Measurements from ENCODE around the gene SYNPO2.
"Not testable (repeated sequence)": the region's sequence is repeated elsewhere in the genome, so short reads cannot be mapped to it uniquely, and the experiment has no call there.

The SYNPO2 gene

DNA sequence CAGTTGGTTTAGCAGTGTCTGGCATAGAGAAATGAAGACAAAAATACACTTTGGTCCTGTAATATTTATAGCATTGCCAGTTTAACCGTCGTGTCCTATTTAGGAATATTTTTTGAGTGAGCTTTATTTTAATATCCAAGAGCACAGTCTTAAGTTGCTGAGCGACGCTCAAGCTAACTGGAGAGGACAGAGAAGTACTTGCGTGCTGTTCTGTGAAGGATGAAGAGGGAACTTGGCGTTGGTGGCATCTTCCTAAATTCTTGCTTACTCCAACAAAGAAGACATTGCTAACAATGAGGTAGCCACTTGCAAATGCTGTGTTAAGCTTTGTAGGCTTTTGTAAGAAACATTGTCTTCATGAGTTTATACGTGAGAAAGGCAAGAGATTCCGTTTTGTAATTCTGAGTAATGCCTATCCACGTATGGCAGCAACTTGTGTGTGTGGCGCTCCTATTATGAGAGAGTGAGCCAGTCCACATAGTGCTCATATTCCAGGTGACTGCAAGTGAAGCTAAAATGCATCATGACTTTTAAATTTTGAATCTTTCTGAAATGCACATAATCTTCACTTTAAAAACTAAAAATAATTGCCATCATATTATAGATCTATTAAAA lies 50.6 kb downstream of the SYNPO2 start:
- DNase-seq: no peak

DNA sequence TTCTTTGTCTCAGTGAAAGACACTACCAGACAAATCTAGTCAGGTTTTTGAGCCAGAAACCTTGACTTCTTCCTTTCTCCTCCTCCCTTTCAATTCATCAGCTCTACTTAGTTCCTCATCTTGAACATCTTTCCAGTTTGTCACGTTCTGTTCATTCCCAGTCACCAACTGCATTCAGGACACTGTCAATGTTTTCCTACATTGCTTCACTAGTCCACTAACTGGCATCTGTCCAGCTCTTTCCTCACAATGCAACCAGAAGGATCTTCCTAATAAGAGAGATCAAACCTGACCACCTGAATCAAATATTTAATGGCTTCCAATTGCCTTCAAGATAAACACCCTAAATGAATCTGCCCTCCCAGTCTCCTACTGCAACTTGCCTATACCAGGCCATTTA lies 52.5 kb downstream of the SYNPO2 start:
- no peak for DNase-seq

DNA sequence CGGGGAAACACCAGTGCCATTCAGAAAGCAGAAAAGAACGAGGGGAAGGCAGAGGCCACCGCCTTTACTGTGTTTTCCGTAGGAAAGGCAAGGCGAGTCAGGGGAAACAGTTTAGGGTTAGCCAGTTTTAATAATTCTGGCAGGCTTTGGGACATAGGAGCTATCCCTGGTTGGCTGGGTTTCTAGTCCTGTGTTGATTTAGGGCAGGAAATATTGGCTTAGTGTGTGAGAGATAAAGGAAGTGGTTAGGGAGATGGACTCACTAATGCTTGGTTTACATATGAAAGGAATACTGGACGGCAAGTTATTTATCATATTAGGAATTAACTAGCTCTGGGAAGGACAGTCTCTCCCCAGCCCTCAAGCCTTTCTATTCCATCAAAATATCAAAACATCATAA lies 53.1 kb downstream of the SYNPO2 start:
- DNase-seq: no peak

DNA sequence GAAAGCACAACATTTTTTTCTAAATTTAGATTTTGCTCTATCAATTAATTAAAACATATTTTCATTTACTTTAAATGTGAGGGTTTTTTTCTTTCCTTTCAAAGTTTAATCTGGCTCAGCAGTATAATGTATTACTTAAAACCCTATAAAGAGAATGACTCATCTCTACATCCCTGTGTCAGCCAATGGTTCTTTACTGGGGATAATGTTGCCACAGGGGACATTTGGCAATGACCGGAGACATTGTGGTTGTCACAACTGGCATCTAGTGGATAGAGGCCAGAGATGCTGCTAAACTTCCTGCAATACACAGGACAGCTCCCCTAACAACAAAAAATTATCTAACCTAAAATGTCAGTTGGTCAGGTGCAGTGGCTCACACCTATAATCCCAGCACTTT lies 53.8 kb downstream of the SYNPO2 start:
- no peak for DNase-seq

DNA sequence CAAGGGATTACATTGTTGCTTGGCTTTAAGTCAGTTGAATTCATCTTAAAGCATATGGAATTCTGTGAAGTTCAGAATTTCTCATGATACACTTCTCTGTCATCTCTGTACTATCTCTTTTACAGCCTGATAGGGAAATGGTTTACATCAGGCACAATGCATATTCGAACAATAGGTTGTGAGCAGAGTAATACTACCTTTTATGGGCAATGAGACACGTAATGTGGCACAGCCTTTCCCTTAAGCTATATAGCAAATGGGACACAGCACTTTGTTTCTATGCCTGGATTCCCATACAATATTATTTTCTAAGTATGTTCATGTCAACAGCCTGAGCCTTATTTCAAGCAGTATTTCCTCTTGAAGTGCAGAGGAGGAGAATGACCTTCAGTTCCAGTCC lies 58.4 kb downstream of the SYNPO2 start:
- DNase-seq: no peak

DNA sequence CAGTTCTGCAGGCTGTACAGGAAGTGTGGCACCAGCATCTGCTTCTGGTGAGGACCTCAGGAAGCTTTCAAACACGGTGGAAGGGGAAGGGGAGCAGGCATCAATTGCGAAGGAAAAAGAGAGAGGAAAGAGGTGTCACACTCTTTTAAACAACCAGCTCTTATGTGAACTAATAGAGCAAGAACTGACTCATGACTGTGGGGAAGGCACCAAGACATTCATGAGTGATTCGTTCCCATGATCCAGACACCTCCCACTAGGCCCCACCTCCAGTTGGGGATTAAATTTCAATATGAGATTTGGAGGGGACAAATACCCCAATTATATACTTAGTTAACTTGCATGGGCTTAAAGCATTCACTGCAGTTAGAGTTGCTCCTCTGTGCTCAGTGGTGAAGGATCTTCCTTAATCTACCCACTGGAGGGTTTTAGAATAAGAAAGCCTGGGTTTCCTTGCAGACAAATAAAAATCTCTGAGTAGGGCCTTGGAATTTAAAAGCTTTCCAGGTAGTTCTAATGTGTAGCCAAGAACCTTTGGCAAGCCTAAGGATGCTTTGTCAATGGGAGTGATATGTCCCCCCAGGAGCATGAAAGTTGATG lies 60.0 kb downstream of the SYNPO2 start:
- DNase-seq: peak; percentile 62

DNA sequence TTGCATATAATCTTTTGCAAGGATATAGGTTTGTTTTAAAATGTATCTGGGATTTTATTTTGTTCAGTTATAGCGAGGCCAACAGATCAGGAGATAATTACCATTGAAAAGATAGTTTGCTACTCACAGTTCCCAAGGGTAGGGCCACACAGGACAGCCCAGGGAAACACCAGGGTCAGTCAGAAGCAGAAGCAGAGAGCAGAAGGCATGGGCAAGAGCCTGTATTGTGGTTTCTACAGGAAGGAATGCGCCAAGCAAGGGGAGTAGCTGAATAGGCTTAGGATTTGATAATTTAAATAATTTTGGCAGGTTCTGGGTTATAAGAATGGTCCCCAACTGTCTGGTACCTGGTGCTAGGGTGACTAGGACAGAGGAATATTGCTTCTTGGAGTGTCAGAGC lies 61.6 kb downstream of the SYNPO2 start:
- DNase-seq: no peak

DNA sequence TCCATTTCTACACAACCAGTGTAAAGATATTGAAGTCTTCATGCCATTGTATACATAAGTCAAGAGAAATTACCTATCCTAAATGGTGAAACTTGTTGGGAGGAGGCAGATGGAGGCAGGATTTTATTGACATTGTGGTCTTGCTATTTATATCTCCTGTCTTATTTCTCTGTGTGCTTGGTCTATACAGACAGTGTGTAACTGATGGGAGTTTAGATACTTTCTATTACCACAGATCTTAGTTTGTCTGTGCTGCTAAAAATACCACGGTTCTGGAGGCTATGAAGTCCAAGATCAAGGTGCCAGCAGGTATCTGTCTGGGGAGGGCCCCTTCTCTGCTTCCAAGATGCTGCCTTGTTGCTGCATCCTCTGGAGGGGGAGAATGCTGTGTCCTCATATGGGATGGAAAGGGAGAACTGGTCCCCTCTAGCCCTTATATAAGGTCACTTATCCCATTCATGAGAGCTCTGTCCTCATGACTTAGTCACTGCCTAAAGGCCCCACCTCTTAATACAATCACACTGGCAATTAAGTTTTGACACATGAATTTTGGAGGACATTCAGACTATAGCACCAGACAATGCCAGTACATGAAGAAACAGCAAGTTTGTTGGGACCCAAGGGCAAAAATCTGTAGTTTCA lies 62.4 kb downstream of the SYNPO2 start:
- DNase-seq: no peak

DNA sequence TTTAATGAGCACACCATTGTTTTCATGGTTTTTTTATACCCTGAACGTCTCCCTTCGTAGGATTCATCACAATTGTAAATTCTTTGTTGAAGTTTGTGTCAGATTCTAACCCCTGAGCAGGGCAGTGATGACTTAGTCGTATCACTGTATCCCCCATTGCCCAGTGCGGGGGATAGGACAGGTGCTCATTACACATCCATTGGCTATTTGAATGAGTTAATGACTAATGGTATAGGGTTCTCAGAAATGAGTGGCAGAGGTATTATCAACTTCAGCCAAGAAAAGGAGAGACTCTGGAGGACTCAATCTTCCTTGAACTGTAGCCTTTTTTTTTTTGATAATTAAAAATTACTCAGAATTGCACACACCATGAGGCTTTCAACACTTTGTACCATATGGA lies 64.6 kb downstream of the SYNPO2 start:
- DNase-seq: no peak

DNA sequence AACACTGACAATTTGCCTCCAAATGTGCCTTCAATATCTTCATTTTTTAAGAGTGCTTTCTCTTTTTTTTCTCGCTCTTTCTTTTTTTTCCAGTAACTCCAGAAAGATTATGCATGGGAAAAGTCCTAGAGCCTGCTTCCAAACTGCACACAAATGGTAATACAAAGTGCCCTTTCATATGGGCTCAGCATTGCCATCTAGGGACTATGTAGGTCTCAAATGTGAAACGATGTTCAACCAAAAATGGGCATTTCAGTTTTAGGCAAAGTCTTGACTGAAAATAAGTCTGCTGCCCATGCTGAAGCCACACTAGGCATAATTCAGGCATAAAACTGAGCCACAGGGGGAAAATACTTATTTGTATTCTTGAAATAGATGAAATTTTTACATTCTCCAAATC lies 65.6 kb downstream of the SYNPO2 start:
- no peak for DNase-seq

DNA sequence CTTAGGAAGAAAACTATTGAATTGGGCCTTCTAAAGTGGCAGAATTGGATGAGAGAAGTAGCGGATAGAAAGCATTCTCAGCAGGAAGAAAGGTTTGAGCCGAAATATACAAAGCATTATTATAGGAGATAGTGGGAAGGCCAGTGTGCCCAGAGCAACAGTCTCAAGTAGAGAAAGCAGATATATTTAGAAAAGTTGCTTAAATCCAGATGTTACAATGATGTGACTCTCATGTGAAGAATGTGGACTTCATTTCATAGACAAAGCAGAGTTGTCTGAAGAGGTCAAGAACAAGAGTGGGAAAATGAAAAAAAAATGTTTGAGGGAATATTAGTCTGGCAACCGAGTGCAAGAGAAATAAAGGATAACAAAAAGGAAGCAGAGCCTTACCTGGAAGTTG lies 66.9 kb downstream of the SYNPO2 start:
- DNase-seq: no peak

DNA sequence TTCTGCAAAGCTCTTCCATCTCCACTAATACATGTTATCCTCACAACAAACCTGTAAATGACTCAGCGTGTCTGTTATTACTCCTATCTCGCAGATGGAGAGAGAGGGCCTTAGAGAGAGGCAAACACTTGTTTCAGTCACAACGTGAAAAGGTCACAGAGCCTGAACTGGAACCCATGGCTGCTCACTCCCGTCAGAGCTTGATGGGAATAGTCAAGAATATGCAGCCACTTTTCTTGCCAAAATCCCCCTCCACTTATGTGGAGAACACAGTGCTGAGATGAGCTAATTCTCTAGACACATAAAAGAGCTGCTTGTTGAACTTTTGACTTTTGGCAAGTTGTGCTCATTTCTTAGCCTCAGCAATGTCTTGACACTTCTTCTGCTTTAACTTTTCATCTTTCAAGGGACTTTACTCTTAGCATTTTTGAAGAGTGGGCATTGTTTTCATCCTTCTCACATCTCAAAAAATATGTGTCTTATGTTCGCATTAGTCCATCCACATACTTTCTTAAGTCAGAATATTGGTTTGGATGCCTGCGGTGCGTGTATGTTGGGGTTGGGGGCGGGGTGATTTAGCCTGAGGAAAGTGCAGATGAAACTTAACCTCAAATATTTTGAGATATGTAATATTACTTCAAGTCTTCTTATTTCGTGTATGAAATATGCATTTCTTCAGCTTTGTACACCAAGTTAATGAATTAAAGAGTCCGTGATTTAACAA lies 69.2 kb downstream of the SYNPO2 start:
- no peak for DNase-seq

DNA sequence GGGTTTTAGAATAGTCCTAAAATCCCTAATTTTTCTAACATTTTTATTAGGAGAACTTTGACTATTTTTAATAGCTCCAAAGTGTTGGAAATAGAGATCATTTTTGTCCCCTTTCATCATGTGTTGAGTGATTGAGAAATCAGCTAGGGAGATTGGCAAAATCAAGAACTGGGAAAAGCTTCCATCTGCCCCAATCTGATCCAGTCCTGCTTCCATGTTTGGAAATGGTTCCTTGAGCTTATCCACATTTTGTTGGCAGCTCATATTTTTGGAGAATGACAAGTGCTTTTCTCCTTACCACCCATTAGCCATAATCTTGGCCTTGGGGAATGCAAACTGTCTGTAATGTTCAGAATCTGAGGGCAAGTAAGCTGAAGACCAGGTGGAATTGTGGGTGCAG lies 73.9 kb downstream of the SYNPO2 start:
- DNase-seq: no peak

DNA sequence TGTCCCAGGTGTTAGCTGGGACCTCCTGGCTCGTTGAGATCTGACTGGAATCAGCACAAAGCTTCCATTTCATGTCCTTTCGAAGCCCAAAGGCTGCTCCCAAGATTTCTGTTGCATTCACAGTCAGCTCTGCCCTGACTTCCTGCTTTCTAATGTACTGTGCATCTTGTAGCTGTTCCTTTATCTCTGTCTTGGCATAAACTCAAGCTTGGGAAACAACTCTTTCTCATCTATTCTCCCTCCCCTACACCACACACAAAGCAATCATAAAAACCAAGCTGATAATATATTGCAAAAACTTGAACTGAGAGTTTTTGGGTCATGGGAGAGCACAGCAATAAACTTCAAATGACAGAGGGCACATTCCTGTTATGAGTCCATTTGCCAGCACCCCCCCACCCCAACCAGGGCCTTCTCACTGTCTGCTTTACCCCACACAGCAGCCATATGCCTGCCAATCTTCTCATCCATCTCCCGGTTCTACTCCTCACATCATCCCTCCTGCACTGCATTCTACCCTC lies 76.3 kb downstream of the SYNPO2 start:
- DNase-seq: no peak

DNA sequence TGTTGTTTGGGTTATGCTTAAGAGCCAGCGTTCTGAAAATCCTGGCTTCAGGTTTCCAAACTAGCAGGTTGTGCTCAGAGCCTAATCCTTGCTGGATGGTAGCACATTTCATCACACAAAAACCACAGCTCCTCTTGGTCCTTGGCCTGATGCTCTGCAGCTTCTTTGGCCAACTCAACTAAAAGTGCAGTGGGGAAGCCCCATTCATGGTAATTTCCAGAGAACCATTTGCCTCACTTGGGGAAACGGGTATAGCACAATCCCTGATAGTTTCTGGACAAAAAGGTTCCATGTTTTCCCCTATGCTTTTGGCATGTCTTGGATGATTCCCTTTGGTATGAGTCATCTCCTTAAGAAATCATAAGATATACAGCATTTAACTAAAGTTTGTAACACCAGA lies 78.7 kb downstream of the SYNPO2 start:
- DNase-seq: no peak

DNA sequence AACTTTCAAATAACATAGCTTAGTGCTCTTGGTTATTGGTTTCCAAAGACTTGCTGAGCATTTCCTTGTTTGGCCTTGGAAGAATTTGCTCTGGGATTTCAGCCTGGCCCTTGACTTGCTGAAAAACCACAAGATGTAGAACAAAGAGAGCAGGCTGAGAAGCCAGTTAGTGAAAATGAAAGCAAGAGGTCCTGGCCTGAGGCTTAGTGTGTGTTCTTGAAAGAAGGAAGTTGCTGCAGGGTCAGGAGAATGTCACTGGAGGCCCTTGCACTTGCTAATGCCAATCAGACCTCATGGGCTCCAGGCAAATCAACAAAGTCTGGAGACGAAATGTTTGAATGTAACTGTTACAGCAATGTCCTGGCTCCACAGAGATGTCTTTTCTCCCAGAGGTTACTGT lies 79.4 kb downstream of the SYNPO2 start:
- no peak for DNase-seq

DNA sequence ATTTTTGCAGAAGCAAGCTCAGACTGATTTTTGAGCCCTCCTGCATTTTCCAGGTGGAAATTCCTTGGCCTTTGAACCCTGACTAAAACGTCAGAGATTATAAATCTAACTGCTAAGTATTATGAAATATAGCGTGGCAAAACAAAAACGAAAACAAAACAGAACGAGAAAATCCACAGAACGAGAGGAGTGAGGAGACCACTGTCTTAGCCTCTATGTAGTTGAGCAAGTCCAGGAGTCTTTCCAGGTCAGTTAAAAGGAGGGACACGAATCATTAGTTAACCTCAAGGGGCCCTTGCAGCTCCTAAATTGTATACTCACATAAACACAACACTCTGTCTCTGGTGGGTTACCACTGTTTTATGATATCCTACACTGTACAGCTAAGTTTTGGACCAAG lies 80.2 kb downstream of the SYNPO2 start:
- no peak for DNase-seq

DNA sequence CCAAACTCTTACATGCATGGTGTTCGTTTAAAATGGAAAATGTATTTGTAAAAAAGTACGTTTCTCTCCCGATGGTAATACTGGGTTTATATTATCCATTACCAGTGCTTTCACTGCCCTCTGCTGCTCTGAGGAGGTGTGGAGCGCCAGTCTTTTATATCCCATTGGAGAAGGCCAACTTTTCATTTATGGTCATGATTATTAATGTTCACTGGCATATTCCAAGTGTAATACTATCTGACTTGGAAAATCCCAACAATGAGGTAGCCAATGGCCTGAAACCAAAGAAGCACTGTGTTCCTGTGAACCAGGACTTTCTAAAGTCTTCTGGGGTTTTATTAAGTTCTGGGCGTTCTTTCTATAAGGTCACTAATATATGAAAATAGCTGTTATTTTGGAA lies 80.7 kb downstream of the SYNPO2 start:
- DNase-seq: peak; percentile 53

DNA sequence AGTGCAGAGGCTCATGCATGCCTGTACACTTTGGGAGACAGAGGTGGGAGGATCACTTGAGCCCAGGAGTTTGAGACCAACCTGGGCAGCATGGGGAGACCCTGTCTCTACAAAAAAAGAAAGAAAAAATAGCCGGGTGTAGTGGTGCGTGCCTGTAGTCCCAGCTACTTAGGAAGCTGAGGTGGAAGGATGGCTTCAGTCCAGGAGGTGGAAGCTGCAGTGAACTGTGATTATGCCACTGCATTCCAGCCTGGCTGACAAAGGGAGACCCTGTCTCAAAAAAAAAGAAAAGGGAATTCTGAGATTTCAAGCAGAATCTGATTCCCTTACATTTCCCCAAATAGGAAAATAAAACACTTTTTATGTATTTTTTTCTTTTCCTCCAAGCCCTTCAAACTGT lies 83.5 kb downstream of the SYNPO2 start:
- no peak for DNase-seq

DNA sequence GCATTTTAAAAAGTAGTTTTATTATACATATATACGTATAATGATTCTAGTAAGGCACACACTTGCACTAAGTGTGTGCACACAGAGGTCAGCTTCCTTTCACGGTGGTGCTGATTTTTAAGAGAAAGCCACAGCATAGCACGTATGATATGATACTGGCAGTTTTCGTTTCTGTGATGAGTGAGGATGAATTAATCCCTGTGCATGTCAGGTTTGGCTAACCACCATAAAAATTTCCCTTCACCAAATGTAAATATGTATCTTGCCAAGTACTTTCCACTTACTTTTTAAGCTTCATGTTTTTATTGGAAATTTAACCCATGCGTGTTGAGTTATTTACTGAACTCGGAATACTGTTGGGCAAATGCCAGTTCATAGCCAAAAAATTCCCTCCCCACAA lies 84.6 kb downstream of the SYNPO2 start:
- DNase-seq: no peak

DNA sequence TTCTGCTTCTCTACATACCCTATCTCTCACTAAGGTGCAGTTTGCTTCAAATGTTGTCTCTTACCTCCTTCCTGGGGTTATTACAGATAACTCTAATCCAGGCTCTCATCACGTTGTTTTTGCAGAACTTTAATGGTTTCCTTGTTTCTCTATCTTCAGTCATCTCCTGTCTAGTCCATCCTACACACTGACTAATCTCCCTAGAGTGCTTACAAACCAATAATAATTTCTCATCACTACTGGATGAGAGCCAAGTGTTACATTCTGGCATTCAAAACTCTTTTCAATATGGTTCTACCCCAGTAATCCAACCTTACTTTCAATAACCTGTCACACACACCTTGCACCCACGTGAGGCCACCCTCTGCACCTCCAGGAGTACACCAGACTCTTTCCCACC lies 86.1 kb downstream of the SYNPO2 start:
- no peak for DNase-seq

DNA sequence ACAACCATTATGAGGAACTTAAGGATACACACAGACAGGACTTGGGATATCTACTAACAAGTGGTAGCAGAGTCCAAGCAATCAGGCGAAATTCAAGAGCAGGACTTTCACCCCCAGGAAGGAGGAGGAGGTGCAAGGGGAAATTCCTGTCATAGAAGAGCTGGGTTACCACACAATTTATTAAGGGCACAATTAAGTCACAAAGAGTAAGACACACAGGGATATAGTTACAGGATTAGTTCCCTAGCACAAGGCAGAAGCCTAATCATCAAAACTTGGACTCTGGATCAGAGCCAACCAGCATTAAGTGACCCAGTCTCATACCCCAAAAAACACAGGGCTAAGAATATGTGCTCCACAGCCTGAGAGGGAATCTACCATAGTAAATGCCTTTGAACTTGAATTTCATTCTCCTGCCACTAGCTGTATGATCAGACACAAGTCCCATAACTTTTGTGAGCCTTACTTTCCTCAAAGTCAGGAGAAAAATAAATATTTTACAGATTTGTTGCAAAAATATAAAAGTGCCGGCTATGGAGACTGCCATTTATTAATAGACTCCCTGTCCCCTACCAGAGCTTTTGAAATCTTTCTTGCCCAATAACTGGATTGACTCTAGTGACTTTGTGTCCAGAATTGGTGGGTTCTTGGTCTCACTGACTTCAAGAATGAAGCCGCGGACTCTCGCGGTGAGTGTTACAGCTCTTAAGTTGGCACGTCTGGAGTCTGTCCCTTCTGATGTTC lies 87.0 kb downstream of the SYNPO2 start:
- DNase-seq: no peak

DNA sequence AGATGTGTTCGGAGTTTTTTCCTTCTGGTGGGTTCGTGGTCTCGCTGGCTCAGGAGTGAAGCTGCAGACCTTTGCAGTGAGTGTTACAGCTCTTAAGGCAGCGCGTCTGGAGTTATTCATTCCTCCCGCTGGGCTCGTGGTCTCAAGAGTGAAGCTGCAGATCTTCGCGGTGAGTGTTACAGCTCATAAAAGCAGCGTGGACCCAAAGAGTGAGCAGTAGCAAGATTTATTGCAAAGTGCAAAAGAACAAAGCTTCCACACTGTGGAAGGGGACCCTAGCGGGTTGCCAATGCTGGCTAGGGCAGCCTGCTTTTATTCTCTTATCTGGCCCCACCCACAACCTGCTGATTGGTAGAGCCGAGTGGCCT lies 87.5 kb downstream of the SYNPO2 start:
- not testable (repeated sequence) for DNase-seq

Data from NCI-H82 (cell line).